ENCODE results near the gene SRCAP. TPM values are rescaled to one million over a fixed set of nuclear protein-coding genes. Genes with fewer than 3 reads are reported as not detected.

SRCAP gene
- polyA plus RNA-seq, 3 donors from 2014 or later, result 1.9 to 38.9 (median 2.8) TPM

- peaks cover 11 to 22% (median 15%) of the 10 kb centered on the region in 3 donors for H3K36me3 Mint-ChIP-seq
- no peaks in the 10 kb centered on the region for H3K9me3 Mint-ChIP-seq
- peak; percentile 93 to 96 (median 94) for DNase-seq
- H3K27ac Mint-ChIP-seq, result peak within 1 kb of the TSS; percentile 90 to 95 (median 92)
- peaks cover 7 to 8% (median 8%) of the 10 kb centered on the region in 3 donors for H3K27me3 Mint-ChIP-seq (ENCODE audit: low read depth in 3 of 3)
- H3K4me3 Mint-ChIP-seq, result peak within 1 kb of the TSS; percentile 89 to 96 (median 93)
- H3K4me1 Mint-ChIP-seq, result peaks cover 48 to 55% of the 10 kb centered on the region in 2 donors
Observed at GRCh38 chr16:30761928-30762902, 63.2 kb downstream of the SRCAP start, which contains the start of the genes CFAP119 and RNF40. TSS of gene CFAP119 (minus strand) at chr16:30762062. CDS start at chr16:30761748, 314 bp downstream. TSS of gene RNF40 (plus strand) at chr16:30762322. CDS start at chr16:30762546, 224 bp downstream.

DNA sequence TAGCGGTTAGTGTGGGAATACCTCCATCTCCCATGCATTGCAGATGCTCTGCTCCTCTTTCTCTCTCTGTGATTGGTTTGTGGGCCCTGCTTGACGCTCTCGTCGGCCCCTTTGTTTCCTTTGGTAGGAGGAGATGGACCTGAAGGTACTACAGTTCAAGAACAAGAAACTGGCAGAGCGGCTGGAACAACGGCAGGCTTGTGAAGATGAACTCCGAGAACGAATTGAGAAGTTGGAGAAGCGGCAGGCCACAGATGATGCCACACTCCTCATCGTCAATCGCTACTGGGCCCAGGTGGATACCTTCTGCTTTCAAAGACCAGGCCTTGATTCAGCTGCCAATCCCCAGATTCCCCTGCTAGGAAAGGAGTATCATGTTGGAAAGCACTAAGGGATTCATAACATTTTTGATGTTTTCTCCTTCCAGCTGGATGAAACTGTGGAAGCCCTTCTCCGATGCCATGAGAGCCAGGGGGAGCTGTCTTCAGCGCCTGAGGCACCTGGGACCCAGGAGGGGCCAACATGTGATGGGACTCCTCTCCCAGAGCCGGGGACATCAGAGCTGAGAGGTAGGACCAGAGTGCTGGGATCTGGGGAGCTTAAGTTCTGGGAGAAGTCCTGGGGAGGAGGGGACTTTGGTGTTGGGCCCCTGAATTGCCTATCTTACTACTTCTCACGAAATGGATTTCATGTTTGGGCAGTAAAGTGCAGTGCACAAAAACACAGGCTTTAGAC, 64.2 kb downstream of the SRCAP start:
- Mint-ChIP-seq H3K4me1 (peaks cover 58 to 64% of the 10 kb centered on the region in 2 donors), H3K9me3 (no peaks in the 10 kb centered on the region), H3K36me3 (peaks cover 18 to 31% (median 21%) of the 10 kb centered on the region in 3 donors), H3K27ac (peak overlapping the region; percentile 90 to 95 (median 92)), H3K4me3 (peak overlapping the region; percentile 89 to 96 (median 93)), H3K27me3 (ENCODE audit: low read depth in 3 of 3) (peaks cover 7 to 15% (median 8%) of the 10 kb centered on the region in 3 donors)
- no peak for DNase-seq

DNA sequence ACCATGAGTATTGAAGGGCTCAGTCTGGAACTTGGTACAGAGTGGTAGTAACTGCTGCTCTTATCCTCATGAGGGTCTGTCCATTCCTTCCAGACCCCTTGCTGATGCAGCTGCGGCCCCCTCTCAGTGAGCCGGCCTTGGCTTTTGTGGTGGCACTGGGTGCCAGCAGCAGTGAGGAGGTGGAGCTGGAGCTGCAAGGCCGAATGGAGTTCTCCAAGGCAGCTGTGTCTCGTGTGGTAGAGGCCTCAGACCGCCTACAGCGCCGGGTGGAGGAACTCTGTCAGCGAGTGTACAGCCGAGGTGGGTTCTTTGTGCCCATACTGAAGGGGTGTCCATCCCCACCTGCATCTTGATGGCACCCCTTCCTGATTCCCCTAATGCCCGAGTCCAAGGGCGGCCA, 65.1 kb downstream of the SRCAP start:
- H3K9me3 Mint-ChIP-seq, result no peaks in the 10 kb centered on the region
- H3K36me3 Mint-ChIP-seq, result peaks cover 24 to 38% (median 25%) of the 10 kb centered on the region in 3 donors
- H3K27me3 Mint-ChIP-seq (ENCODE audit: low read depth in 3 of 3), result peaks cover 5 to 17% (median 7%) of the 10 kb centered on the region in 3 donors
- DNase-seq, result no peak
- H3K27ac Mint-ChIP-seq, result peak overlapping the region in 4 of 6 donors; percentile 8 to 91 (median 85)
- H3K4me1 Mint-ChIP-seq, result peaks cover 65 to 74% of the 10 kb centered on the region in 2 donors
- peak overlapping the region in 4 of 5 donors; percentile 36 to 96 (median 73) for H3K4me3 Mint-ChIP-seq

- peak overlapping the region in 3 of 6 donors; percentile 20 to 63 (median 23) for H3K27ac Mint-ChIP-seq
- peaks cover 26 to 44% (median 30%) of the 10 kb centered on the region in 3 donors for H3K36me3 Mint-ChIP-seq
- peaks cover 67 to 74% of the 10 kb centered on the region in 2 donors for H3K4me1 Mint-ChIP-seq
- no peaks in the 10 kb centered on the region for H3K9me3 Mint-ChIP-seq
- peaks cover 5 to 17% (median 7%) of the 10 kb centered on the region in 3 donors for H3K27me3 Mint-ChIP-seq (ENCODE audit: low read depth in 3 of 3)
- H3K4me3 Mint-ChIP-seq, result no peak overlapping the region
- DNase-seq, result no peak
Observed at GRCh38 chr16:30764816-30765465, 66.0 kb downstream of the SRCAP start.

DNA sequence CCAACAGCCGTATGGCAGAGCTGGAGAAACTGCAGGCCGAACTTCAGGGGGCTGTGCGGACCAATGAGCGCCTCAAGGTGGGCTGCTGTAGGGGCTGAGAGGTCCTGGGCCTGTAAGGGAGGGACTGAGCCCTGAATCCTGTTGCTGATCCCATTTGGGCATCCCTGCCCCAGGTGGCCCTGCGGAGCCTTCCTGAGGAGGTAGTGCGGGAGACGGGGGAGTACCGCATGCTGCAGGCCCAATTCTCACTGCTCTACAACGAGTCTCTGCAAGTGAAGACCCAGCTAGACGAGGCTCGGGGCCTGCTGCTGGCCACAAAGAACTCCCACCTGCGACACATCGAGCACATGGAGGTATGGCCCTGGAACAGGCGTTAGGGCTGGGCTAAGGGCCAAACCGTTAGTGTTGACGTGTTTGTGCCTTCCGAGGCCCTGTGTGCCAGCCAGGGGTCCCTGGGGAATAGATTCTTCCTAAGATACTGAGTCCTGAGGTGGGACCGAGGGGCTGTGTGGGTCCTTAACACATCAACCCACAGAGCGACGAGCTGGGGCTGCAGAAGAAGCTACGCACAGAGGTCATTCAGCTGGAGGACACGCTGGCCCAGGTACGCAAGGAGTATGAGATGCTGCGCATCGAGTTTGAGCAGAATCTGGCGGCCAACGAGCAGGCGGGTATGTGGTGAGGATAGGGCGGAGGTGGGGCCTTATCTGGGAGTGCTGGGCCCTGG, 67.4 kb downstream of the SRCAP start:
- H3K27me3 Mint-ChIP-seq (ENCODE audit: low read depth in 3 of 3), result peaks cover 5 to 17% (median 7%) of the 10 kb centered on the region in 3 donors
- H3K9me3 Mint-ChIP-seq, result no peaks in the 10 kb centered on the region
- DNase-seq, result no peak
- H3K36me3 Mint-ChIP-seq, result peaks cover 29 to 54% (median 30%) of the 10 kb centered on the region in 3 donors
- peak overlapping the region in 2 of 5 donors; percentile 32 to 47 for H3K4me3 Mint-ChIP-seq
- H3K27ac Mint-ChIP-seq, result peak overlapping the region in 3 of 6 donors; percentile 31 to 91 (median 90)
- H3K4me1 Mint-ChIP-seq, result peaks cover 57 to 65% of the 10 kb centered on the region in 2 donors

GRCh38 chr16:30766933-30767284, 67.9 kb downstream of the SRCAP start:
- H3K4me1 Mint-ChIP-seq, result peaks cover 56 to 62% of the 10 kb centered on the region in 2 donors
- H3K27me3 Mint-ChIP-seq (ENCODE audit: low read depth in 3 of 3), result peaks cover 3 to 15% (median 5%) of the 10 kb centered on the region in 3 donors
- no peaks in the 10 kb centered on the region for H3K9me3 Mint-ChIP-seq
- no peak for DNase-seq
- H3K27ac Mint-ChIP-seq, result peak overlapping the region; percentile 61 to 93 (median 90)
- peak overlapping the region; percentile 3 to 66 (median 46) for H3K4me3 Mint-ChIP-seq
- peaks cover 29 to 54% (median 30%) of the 10 kb centered on the region in 3 donors for H3K36me3 Mint-ChIP-seq

DNA sequence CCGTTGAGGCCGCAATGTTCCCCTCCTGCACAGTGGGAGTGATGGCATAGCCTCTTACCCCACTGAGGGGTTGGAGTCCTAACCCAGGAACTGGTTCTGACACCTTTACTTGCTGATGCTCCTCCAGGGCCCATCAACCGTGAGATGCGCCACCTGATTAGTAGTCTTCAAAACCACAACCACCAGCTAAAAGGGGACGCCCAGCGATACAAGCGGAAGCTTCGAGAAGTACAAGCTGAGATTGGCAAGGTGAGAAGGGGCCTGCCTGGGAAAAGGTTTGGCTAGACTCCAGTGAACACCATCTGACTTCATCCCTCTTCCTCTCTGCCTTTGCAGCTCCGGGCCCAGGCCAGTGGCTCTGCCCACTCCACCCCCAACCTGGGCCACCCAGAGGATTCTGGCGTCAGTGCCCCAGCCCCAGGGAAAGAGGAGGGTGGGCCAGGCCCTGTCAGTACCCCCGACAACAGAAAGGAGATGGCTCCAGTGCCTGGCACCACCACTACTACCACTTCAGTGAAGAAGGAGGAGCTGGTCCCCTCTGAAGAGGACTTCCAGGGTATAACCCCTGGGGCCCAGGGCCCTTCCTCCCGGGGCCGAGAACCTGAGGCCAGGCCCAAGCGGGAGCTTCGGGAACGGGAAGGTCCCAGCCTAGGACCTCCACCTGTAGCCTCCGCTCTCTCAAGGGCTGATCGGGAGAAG, 68.9 kb downstream of the SRCAP start:
- DNase-seq, result peak; percentile 74 to 85 (median 78)
- H3K27me3 Mint-ChIP-seq (ENCODE audit: low read depth in 3 of 3), result peaks cover 0 to 10% (median 2%) of the 10 kb centered on the region in 3 donors
- H3K27ac Mint-ChIP-seq, result peak overlapping the region; percentile 61 to 93 (median 90)
- peaks cover 50 to 60% of the 10 kb centered on the region in 2 donors for H3K4me1 Mint-ChIP-seq
- H3K9me3 Mint-ChIP-seq, result no peaks in the 10 kb centered on the region
- H3K4me3 Mint-ChIP-seq, result peak overlapping the region; percentile 60 to 71 (median 65)
- peaks cover 36 to 62% (median 39%) of the 10 kb centered on the region in 3 donors for H3K36me3 Mint-ChIP-seq

- no peak overlapping the region for H3K4me3 Mint-ChIP-seq
- peaks cover 40 to 66% (median 40%) of the 10 kb centered on the region in 3 donors for H3K36me3 Mint-ChIP-seq
- H3K9me3 Mint-ChIP-seq, result peaks cover 0 to 1% (median 0%) of the 10 kb centered on the region in 6 donors
- peaks cover 0 to 10% (median 2%) of the 10 kb centered on the region in 3 donors for H3K27me3 Mint-ChIP-seq (ENCODE audit: low read depth in 3 of 3)
- DNase-seq, result no peak
- H3K4me1 Mint-ChIP-seq, result peaks cover 44 to 57% of the 10 kb centered on the region in 2 donors
- H3K27ac Mint-ChIP-seq, result peak overlapping the region in 2 of 6 donors; percentile 79 to 91
Observed at GRCh38 chr16:30768583-30769181, 69.7 kb downstream of the SRCAP start.

DNA sequence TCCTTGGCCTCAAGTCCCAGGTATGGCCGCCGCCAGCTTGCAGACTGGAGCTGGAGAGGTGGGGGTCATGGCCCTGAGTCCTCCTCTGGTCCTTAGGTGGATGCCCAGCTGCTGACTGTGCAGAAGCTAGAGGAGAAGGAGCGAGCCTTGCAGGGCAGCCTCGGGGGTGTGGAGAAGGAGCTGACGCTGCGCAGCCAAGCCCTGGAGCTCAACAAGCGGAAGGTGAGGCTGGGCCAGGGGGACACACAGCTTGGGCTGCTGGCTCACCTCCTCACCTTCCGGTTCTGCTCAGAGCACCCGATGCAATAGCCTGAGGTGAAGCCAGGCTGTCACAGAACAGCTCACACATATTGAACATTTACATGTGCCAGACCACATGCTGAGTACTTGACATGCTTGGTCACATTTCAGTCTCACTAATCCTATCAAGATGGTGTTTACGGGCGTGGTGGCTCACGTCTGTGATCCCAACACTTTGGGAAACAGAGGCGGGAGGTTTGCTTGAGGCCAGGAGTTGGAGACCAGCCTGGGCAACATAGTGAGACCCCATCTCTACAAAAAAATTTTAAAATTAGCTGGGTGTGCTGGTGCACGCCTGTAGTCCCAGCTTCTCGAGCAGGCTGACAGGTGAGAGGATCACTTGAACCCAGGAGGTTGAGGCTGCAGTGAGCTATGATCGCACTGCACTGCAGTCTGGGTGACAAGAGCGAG, 70.6 kb downstream of the SRCAP start:
- H3K9me3 Mint-ChIP-seq, result peaks cover 0 to 1% (median 0%) of the 10 kb centered on the region in 6 donors
- no peak overlapping the region for H3K4me3 Mint-ChIP-seq
- DNase-seq, result no peak
- H3K27ac Mint-ChIP-seq, result peak overlapping the region in 1 of 6 donors; percentile 30
- H3K27me3 Mint-ChIP-seq (ENCODE audit: low read depth in 3 of 3), result peaks cover 0 to 10% (median 0%) of the 10 kb centered on the region in 3 donors
- H3K4me1 Mint-ChIP-seq, result peaks cover 44 to 55% of the 10 kb centered on the region in 2 donors
- peaks cover 39 to 66% (median 39%) of the 10 kb centered on the region in 3 donors for H3K36me3 Mint-ChIP-seq

GRCh38 chr16:30771726-30772125, 72.8 kb downstream of the SRCAP start:
- peaks cover 0 to 1% (median 0%) of the 10 kb centered on the region in 6 donors for H3K9me3 Mint-ChIP-seq
- H3K27ac Mint-ChIP-seq, result no peak overlapping the region
- H3K4me1 Mint-ChIP-seq, result peaks cover 45 to 47% of the 10 kb centered on the region in 2 donors
- H3K27me3 Mint-ChIP-seq (ENCODE audit: low read depth in 3 of 3), result peaks cover 0 to 13% (median 3%) of the 10 kb centered on the region in 3 donors
- H3K4me3 Mint-ChIP-seq, result no peak overlapping the region
- H3K36me3 Mint-ChIP-seq, result peaks cover 26 to 52% (median 35%) of the 10 kb centered on the region in 3 donors
- DNase-seq, result no peak

DNA sequence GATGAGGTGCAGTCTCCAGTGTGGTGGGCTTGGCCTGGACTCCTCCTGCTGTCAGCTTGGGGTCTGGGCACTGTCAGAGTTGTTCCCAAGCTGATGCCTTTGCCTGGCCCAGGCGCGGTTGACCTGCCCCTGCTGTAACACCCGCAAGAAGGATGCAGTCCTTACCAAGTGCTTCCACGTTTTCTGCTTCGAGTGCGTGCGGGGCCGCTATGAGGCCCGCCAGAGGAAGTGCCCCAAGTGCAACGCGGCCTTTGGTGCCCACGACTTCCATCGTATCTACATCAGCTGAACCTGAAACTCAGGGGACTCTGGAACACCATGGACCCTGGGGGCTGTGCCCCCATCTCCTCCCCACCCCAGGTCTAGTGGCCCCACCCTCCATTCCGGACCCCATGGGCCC, 74.9 kb downstream of the SRCAP start:
- H3K4me1 Mint-ChIP-seq, result peaks cover 31 to 34% of the 10 kb centered on the region in 2 donors
- no peak for DNase-seq
- H3K4me3 Mint-ChIP-seq, result no peak overlapping the region
- peaks cover 3 to 10% (median 3%) of the 10 kb centered on the region in 3 donors for H3K27me3 Mint-ChIP-seq (ENCODE audit: low read depth in 3 of 3)
- H3K36me3 Mint-ChIP-seq, result peaks cover 20 to 35% (median 21%) of the 10 kb centered on the region in 3 donors
- H3K27ac Mint-ChIP-seq, result no peak overlapping the region
- peaks cover 0 to 1% (median 0%) of the 10 kb centered on the region in 6 donors for H3K9me3 Mint-ChIP-seq
